ENCODE measurements around the gene OSBPL7. TPM values are rescaled to one million over a fixed set of nuclear protein-coding genes. Genes with fewer than 3 reads are reported as not detected.

The OSBPL7 gene
- total and polyA plus RNA-seq, 2 of the 13 experiments (the other 11 are each of a cell fraction or from before 2014, with no cell fraction given): 4.7 to 6.6 TPM

DNA sequence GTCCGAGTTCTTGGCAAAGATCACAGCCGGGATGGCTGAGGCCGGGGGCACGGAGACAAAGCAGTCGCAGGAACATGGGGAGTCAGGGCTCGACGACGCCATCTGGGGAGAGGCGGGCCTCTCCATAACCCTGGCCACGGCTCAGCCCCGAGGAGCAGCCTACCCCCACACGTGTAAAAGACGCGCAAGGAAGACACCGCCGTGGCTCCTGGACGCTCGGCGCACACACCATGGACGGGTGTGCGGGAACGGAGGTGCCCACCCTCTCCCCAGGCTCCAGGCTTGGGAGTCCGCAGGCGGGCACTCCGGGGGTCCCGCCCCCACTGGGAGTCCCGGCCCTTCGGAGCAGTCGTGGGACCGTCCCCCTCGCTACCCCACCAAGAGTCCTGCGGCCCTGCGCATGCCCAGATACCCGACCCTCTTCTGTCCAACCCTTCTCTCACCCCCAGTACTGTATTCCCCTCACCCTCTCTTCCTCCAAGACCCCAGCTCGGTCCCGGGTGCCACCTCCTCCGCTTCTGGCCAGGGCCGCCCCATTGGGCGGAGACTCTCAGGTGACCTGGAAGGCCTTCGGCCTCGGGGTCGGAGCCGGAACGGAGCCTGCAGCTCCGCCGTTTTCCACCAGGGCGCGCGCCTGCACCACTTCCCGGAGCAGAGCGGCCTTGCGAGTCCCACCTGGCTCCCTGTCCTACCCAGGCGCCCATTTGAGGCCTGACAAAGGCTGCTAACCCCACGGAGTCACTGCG, 19.3 kb upstream of the OSBPL7 start, which contains the start of gene SCRN2 (continued):
- TF ChIP-seq ZBTB46 (CRISPR knock-in tag; IDR thresholded peaks at IDR 0.05; ENCODE audit: borderline replicate concordance): no peak; the same call in 1 of the 2 replicates
- TF ChIP-seq, protein P1, sequence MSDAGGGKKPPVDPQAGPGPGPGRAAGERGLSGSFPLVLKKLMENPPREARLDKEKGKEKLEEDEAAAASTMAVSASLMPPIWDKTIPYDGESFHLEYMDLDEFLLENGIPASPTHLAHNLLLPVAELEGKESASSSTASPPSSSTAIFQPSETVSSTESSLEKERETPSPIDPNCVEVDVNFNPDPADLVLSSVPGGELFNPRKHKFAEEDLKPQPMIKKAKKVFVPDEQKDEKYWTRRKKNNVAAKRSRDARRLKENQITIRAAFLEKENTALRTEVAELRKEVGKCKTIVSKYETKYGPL (CRISPR knock-in tag; IDR thresholded peaks at IDR 0.05): no peak
- TF ChIP-seq ZFY (CRISPR knock-in tag; IDR thresholded peaks at IDR 0.05): peak; percentile 95
- TF ChIP-seq, protein P2, sequence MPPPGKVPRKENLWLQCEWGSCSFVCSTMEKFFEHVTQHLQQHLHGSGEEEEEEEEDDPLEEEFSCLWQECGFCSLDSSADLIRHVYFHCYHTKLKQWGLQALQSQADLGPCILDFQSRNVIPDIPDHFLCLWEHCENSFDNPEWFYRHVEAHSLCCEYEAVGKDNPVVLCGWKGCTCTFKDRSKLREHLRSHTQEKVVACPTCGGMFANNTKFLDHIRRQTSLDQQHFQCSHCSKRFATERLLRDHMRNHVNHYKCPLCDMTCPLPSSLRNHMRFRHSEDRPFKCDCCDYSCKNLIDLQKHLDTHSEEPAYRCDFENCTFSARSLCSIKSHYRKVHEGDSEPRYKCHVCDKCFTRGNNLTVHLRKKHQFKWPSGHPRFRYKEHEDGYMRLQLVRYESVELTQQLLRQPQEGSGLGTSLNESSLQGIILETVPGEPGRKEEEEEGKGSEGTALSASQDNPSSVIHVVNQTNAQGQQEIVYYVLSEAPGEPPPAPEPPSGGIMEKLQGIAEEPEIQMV (CRISPR knock-in tag; IDR thresholded peaks at IDR 0.05; ENCODE audit: low read depth): no peak; the same call in 1 of the 2 replicates
- TF ChIP-seq NR2C2 (CRISPR knock-in tag; IDR thresholded peaks at IDR 0.05; ENCODE audit: borderline replicate concordance): peak; percentile 97
- TF ChIP-seq, protein P3, sequence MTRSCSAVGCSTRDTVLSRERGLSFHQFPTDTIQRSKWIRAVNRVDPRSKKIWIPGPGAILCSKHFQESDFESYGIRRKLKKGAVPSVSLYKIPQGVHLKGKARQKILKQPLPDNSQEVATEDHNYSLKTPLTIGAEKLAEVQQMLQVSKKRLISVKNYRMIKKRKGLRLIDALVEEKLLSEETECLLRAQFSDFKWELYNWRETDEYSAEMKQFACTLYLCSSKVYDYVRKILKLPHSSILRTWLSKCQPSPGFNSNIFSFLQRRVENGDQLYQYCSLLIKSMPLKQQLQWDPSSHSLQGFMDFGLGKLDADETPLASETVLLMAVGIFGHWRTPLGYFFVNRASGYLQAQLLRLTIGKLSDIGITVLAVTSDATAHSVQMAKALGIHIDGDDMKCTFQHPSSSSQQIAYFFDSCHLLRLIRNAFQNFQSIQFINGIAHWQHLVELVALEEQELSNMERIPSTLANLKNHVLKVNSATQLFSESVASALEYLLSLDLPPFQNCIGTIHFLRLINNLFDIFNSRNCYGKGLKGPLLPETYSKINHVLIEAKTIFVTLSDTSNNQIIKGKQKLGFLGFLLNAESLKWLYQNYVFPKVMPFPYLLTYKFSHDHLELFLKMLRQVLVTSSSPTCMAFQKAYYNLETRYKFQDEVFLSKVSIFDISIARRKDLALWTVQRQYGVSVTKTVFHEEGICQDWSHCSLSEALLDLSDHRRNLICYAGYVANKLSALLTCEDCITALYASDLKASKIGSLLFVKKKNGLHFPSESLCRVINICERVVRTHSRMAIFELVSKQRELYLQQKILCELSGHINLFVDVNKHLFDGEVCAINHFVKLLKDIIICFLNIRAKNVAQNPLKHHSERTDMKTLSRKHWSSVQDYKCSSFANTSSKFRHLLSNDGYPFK (CRISPR knock-in tag; IDR thresholded peaks at IDR 0.05; ENCODE audit: borderline replicate concordance): no peak; the same call in 1 of the 2 replicates
- TF ChIP-seq RFXANK (CRISPR knock-in tag; IDR thresholded peaks at IDR 0.05): peak; percentile 81; the same call in 1 of the 2 replicates
- TF ChIP-seq, protein P4, sequence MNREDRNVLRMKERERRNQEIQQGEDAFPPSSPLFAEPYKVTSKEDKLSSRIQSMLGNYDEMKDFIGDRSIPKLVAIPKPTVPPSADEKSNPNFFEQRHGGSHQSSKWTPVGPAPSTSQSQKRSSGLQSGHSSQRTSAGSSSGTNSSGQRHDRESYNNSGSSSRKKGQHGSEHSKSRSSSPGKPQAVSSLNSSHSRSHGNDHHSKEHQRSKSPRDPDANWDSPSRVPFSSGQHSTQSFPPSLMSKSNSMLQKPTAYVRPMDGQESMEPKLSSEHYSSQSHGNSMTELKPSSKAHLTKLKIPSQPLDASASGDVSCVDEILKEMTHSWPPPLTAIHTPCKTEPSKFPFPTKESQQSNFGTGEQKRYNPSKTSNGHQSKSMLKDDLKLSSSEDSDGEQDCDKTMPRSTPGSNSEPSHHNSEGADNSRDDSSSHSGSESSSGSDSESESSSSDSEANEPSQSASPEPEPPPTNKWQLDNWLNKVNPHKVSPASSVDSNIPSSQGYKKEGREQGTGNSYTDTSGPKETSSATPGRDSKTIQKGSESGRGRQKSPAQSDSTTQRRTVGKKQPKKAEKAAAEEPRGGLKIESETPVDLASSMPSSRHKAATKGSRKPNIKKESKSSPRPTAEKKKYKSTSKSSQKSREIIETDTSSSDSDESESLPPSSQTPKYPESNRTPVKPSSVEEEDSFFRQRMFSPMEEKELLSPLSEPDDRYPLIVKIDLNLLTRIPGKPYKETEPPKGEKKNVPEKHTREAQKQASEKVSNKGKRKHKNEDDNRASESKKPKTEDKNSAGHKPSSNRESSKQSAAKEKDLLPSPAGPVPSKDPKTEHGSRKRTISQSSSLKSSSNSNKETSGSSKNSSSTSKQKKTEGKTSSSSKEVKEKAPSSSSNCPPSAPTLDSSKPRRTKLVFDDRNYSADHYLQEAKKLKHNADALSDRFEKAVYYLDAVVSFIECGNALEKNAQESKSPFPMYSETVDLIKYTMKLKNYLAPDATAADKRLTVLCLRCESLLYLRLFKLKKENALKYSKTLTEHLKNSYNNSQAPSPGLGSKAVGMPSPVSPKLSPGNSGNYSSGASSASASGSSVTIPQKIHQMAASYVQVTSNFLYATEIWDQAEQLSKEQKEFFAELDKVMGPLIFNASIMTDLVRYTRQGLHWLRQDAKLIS (CRISPR knock-in tag; IDR thresholded peaks at IDR 0.05): 0 out of 2 replicates have a peak, but pooled peaks have one; percentile 24
- peak; percentile 27; the same call in 1 of the 2 replicates for TF ChIP-seq KLF15 (CRISPR knock-in tag; IDR thresholded peaks at IDR 0.05; ENCODE audit: borderline replicate concordance)
- TF ChIP-seq ZEB1 (IDR thresholded peaks at IDR 0.05; ENCODE audit: insufficient replicate concordance, low read depth): peak; percentile 64
- no peak for TF ChIP-seq ZSCAN22 (CRISPR knock-in tag; IDR thresholded peaks at IDR 0.05)
- no peak for TF ChIP-seq MAFK (conservative IDR thresholded peaks at IDR 0.05 in 1 of 2, IDR thresholded peaks at IDR 0.05 in 1 of 2; ENCODE audit: low read length in 2 of 2)
- TF ChIP-seq, protein P5, sequence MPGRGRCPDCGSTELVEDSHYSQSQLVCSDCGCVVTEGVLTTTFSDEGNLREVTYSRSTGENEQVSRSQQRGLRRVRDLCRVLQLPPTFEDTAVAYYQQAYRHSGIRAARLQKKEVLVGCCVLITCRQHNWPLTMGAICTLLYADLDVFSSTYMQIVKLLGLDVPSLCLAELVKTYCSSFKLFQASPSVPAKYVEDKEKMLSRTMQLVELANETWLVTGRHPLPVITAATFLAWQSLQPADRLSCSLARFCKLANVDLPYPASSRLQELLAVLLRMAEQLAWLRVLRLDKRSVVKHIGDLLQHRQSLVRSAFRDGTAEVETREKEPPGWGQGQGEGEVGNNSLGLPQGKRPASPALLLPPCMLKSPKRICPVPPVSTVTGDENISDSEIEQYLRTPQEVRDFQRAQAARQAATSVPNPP (CRISPR knock-in tag; IDR thresholded peaks at IDR 0.05): no peak
- 0 out of 2 replicates have a peak, but pooled peaks have one; percentile 30 for TF ChIP-seq RCOR2 (CRISPR knock-in tag; IDR thresholded peaks at IDR 0.05)
- 0 out of 2 replicates have a peak, but pooled peaks have one; percentile 12 for TF ChIP-seq HCFC1 (IDR thresholded peaks at IDR 0.05; ENCODE audit: low read depth, low read length)

Measured in HepG2 (cell line).